Activated CD4-positive, CD25-positive, alpha-beta regulatory T cell (primary cell): ENCODE measurements around the gene KHNYN.

Source experiments
- DNase-seq, 4 experiments: peaks; one replicate each; lab custom pipeline; 2025; lab: John Stamatoyannopoulos, UW

The KHNYN gene

DNA sequence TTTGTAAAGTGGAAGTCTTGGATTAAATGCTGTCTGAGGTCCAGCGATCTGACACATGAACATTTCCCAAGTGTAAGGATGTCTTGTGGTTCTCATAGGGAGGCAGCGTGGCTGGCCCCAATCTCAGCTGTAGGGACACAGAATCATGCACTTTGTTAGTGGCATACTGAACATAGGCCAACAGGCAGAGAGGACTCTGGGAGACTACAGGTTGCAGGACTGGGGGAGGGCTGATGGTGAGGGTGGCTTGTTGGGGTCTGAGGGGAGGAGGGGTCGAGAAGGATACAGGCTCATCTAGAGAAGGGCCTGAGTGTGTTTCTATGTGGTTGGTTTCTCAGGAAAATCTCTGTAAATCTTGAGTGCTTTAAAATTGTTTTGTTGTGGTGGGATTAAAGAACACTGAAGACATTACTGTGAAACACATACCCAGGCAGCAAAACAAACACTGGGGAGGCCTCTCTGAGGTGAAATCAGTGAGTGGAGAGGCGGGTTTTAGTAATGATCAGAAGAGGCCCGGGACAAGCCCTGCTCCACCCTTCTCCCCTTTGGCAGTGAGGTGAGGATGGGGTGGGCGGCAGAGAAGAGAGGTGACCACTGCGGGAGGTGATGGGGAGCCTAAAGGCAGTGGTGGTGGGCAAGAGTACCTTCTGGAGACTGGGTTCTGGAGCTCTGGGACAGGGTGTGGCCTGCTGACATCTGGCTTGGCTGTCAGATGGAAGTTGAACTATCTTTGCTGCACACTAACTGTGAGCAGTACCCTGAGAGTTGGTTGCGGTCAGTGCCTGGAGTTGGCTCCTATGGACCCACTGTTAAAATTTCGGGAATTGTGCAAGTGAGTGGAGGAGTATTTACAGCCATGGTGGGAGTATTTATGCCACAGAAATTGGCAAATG lies 27.7 kb upstream of the KHNYN start:
- DNase-seq, result no peak

DNA sequence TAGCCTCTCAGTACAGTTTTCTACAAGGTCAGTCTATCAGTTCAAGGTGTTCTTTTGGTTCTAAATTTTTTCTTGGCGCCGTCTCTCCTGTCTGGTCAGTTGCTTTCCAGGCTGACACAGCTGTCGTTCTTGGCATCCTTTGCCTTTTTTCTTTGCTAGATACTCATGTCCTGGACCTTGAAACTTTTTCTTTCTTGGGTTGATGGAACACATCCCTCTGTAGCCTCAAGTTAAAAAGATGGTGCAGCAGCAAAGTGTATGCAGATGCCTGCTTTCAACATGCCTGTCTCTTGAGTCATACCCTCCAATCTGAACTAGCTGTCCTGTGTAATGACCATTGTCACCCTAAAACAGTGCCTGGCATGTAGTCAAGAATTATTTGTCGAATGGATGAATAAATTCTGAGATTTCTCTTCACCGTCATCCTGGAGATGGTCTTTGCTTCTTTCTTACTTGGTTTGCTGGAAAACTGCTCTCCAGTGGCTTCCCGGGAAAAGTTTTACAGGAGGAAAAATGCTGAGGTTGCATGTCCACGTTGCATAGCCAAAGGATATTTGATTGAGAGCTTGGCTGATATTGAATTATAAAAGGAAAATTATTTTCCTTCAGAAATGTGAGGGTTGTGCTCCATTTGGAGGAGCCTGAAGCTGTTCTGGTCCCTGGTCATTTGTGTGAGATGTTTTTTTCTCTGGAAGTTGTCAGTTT lies 26.3 kb upstream of the KHNYN start:
- DNase-seq, result no peak

GRCh38 chr14:24404814-24405213 lies 24.9 kb upstream of the KHNYN start:
- DNase-seq, result no peak

- DNase-seq, result no peak
Measured at GRCh38 chr14:24406416-24406815, 23.3 kb upstream of the KHNYN start.

GRCh38 chr14:24407608-24408325 lies 22.0 kb upstream of the KHNYN start:
- no peak for DNase-seq

- no peak for DNase-seq
Measured at GRCh38 chr14:24408764-24409163, 21.0 kb upstream of the KHNYN start.

GRCh38 chr14:24409192-24409591 lies 20.6 kb upstream of the KHNYN start:
- DNase-seq, result no peak

DNA sequence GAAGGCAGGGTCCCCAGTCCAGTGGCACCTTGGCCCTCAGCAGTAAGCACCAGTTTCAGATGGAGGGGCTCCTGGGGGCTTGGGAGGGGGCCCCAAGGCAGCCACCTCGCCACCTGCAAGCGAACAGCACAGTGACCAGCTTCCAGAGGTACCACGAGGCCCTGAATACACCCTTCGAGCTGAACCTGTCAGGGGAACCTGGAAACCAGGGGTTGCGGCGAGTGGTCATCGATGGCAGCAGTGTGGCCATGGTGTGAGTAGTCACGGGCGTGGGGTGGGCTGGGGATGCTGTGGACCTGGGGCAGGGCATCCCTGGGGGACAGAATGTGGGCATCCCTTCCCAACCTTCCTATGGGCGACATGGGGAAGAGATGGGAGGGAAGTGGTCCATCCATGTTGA lies 19.8 kb upstream of the KHNYN start:
- no peak for DNase-seq

DNA sequence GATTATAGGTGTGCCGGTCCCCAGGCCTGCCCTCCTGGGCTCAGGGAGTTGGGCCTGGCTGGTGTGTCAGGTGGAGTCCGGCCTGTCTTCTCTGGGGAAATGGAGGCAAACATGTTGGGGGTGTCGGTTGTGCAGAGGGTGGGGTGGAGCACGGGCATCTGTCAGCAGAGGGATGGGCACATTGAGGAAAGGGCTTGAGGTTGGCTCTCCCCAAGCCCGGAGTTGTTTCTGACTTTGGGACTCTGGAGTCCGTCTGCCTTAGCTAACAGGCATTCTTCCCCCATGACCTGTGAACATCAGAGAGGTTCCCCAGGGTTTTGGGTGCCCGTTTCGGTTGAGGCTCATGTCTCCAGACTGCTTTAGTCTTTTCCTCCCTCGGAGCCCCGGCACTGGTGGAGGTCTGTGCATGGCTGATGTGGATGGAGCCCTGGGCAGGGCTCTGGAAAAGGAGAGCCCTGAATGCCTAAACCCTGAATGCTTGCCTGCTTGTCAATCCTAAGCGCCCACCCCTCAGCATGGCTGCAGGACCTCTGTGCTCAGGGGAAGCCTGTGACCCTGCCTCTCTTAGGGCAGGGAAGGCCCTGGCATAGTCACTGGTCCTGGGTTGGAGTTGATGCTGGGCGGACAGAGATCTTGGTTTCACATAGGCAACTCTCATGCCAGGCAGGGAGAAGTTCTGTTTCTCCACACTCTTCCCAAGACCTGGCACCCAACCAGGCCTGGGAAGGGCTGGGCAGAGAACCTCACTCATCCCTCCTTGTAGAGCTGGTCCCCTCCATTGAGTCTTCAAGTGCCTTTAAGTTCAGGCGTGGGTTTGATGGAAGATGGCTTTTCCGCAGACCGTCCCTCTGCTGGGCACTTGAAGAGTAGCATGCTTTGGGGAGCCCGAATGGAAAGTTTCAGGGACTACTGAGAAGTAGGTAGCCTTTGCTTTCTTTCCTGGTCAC lies 18.0 kb upstream of the KHNYN start:
- no peak for DNase-seq

DNA sequence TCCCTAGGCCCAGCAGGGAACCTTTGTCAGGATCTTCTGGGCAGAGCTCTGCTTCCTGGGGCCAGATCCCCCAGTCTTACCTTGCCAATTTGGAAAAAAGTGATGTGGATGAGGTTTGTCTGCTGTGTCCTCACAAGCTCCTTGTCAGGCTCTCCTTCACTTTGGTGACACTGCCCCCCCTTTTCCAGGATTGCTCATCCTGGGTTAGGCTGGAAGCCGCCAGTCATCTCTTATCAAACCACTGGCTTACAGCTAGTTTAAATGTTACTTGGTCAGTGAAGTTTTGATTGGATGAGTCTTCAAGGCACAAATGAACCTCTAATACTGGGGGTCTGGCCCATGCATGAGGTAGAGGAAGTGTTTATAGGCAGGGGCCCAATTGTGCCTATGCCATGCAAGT lies 15.7 kb upstream of the KHNYN start:
- no peak for DNase-seq

- DNase-seq, result no peak
Measured at GRCh38 chr14:24414732-24415420, 14.9 kb upstream of the KHNYN start.

GRCh38 chr14:24415421-24416253 lies 14.1 kb upstream of the KHNYN start:
- no peak for DNase-seq

GRCh38 chr14:24416254-24416931 lies 13.4 kb upstream of the KHNYN start:
- no peak for DNase-seq

DNA sequence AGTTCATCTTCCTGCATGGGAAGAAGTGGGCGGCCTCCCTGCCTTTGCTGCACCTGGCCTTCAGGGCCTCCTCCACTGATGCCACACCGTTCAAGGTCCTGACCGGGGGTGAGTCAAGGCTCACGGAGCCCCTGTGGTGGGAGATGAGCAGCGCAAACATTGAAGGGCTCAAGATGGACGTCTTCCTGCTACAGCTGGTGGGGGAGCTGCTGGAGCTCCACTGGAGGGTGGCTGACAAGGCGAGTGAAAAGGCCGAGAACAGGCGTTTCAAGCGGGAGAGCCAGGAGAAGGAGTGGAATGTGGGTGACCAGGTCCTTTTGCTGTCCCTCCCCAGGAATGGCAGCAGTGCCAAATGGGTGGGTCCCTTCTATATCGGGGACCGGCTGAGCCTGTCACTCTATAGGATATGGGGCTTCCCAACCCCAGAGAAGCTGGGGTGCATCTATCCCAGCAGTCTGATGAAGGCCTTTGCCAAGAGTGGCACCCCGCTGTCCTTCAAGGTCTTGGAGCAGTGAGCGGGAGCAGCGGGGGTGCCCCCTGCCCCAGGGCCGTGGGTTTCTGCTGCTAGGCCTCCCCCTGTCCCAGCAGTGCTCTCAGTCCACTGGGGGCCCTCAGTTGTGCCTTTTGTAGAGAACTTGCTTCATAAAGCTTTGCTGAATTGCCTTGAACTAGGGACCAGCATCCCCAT lies 12.7 kb upstream of the KHNYN start:
- no peak for DNase-seq

DNA sequence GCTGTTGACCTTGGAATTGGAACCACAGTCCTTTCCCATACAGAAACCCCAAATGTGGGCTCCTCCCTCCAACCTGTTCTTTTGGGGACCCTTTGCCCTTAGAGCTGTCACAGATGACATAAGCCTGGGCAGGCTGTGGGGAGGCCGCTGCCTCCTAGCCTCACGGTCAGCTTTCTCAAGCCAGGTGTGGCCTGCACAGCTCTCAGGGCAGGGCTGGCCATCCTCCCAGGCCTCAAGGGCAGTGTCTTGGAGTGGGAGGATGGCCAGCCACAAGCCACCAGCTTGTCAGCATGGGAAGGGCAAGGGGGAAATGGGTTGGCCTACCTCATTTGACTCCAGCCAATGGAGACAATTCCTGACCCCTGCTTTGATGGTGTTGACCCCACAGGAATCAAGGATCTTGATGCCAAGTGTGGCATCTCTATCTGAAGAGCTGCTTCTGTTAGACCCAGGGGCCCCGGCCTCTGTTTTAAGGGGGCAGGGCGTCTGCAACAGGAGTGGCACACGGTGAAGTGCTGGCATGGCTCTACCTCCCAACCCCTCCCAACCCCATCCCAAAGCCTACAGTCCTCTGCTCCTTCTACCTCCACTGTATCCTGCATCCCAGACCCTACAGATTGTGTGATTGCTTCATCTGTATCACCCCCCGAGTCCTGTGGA lies 11.8 kb upstream of the KHNYN start:
- DNase-seq, result no peak

DNA sequence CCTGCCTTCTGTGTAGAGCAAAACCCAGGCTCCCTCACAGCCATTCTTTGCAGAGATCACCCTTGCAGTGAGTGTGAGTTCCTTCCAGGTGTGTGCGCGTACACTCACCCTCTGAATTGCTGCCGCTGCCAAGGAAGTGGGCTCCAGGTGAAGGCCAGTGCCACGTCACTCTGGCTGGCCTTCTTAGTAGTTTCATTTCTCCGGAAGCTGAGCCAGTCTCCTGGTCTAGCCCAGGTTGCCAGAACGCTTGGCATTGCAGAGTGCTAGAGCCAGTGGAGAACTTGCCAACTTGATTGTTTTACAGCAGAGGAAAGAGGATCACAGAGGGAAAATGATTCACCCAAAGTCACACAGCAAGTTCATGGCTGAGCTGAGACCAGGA lies 11.3 kb upstream of the KHNYN start:
- no peak for DNase-seq

DNA sequence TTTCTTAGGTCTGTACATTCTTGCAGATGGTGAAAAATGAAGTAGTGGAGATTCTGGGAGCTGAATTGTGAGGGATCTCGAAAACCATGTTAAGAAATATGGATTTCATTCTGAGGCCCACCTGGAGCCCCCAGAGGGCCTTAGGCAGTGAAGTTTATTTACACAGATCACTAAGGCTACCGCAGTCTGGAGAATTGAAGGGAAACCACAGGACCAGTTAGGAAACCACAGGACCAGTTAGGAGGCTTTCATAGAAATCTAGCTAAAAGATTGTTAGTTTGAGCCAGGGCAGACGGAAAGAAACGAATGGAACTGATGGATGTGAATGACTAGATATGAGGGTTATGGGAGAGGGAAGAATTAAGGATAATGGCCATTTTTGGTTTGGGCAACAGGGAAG lies 7.5 kb upstream of the KHNYN start:
- no peak for DNase-seq
